HL-60/S4 treated with retinoic acid at 250 ng/mL for 4 days and 3 days (cell line): ENCODE results near the gene EME2.
"Not testable (repeated sequence)": the region's sequence is repeated elsewhere in the genome, so short reads cannot be mapped to it uniquely, and the experiment has no call there.

ENCODE experiments used
- in situ Hi-C: fragments of 300-500 bp; cut with MboI; formaldehyde crosslinking; loops from 2 replicates; pipeline ENCODE4 v1.7.0; 2022; ENCODE audit warnings: low sequenced_read_pairs

Gene EME2

GRCh38 chr16:1772362-1772907 is at the start of gene EME2:
Gene EME2 (plus strand): TSS chr16:1772810. CDS start chr16:1773228, 418 bp downstream.
- in situ Hi-C loops = no loop called here

GRCh38 chr16:1723450-1724147 is 49.0 kb upstream of the EME2 start:
- in situ Hi-C loops = no loop called here

- in situ Hi-C loops = no loop called here
Measured at GRCh38 chr16:1724491-1724890, 48.1 kb upstream of the EME2 start.

GRCh38 chr16:1726661-1727502 is 45.7 kb upstream of the EME2 start:
- in situ Hi-C loops = no loop called here

- in situ Hi-C loops = no loop called here
Measured at GRCh38 chr16:1727651-1728624, 44.7 kb upstream of the EME2 start.

- in situ Hi-C loops = no loop called here
Measured at GRCh38 chr16:1729026-1729425, 43.6 kb upstream of the EME2 start.

GRCh38 chr16:1729445-1729844 is 43.2 kb upstream of the EME2 start:
- in situ Hi-C loops = no loop called here

GRCh38 chr16:1731073-1731472 is 41.5 kb upstream of the EME2 start:
- in situ Hi-C loops = no loop called here

GRCh38 chr16:1731603-1732002 is 41.0 kb upstream of the EME2 start:
- in situ Hi-C loops = no loop called here

GRCh38 chr16:1732071-1732470 is 40.5 kb upstream of the EME2 start:
- in situ Hi-C loops = no loop called here

GRCh38 chr16:1732551-1732987 is 40.0 kb upstream of the EME2 start:
- in situ Hi-C loops = not testable (repeated sequence)

GRCh38 chr16:1734123-1734522 is 38.5 kb upstream of the EME2 start:
- in situ Hi-C loops = no loop called here

GRCh38 chr16:1734816-1735215 is 37.8 kb upstream of the EME2 start:
- in situ Hi-C loops = no loop called here

- in situ Hi-C loops = no loop called here
Measured at GRCh38 chr16:1740234-1740633, 32.4 kb upstream of the EME2 start.

GRCh38 chr16:1740781-1741490 is 31.7 kb upstream of the EME2 start:
- in situ Hi-C loops = no loop called here

- in situ Hi-C loops = no loop called here
Measured at GRCh38 chr16:1741553-1742165, 31.0 kb upstream of the EME2 start.

GRCh38 chr16:1743376-1744337 is 29.0 kb upstream of the EME2 start:
- in situ Hi-C loops = no loop called here

- in situ Hi-C loops = no loop called here
Measured at GRCh38 chr16:1744338-1744840, 28.2 kb upstream of the EME2 start.
